Mesothelial cell of epicardium (in vitro differentiated cells): ENCODE measurements around the gene GPR183. TPM values are rescaled to one million over a fixed set of nuclear protein-coding genes. Genes with fewer than 3 reads are reported as not detected.

Experiments
- DNase-seq, 2 experiments: peaks; one replicate each; pipeline ENCODE4 v3.0.0; 2021; ENCODE audit warnings: low spot score in 2 of 2; ENCODE audit not compliant: unreplicated experiment in 2 of 2
- H3K27ac Mint-ChIP-seq: 2 replicates; pipeline ENCODE4 v1.8.0; 2021; ENCODE audit warnings: mixed read lengths
- H3K27me3 Mint-ChIP-seq: 2 replicates; pipeline ENCODE4 v1.8.0; 2021; ENCODE audit warnings: low read depth, mixed read lengths
- H3K36me3 Mint-ChIP-seq: 2 replicates; pipeline ENCODE4 v1.8.0; 2021; ENCODE audit warnings: mixed read lengths
- H3K4me1 Mint-ChIP-seq: 2 replicates; pipeline ENCODE4 v1.8.0; 2021; ENCODE audit warnings: mixed read lengths
- H3K4me3 Mint-ChIP-seq: 2 replicates; pipeline ENCODE4 v1.8.0; 2021; ENCODE audit warnings: mild to moderate bottlenecking, moderate library complexity, mixed read lengths
- H3K9me3 Mint-ChIP-seq: 2 replicates; pipeline ENCODE4 v1.8.0; 2021; ENCODE audit warnings: mixed read lengths
- CTCF ChIP-seq: fragments of 200-600 bp; sonication (generic); IDR thresholded peaks from one replicate; pipeline ENCODE4 v1.5.0; 2021; ENCODE audit warnings: antibody characterized with exemption; ENCODE audit not compliant: unreplicated experiment
- total RNA-seq: library from RNA; stranded (reverse); gene quantifications from 3 replicates; pipeline ENCODE4 v1.2.1, GENCODE V29; 2021

Gene GPR183
- total RNA-seq, 1 donor from 2014 or later, result 0.25 TPM

- Mint-ChIP-seq H3K4me3 (no peak overlapping the region), H3K4me1 (peaks cover 21% of the 10 kb centered on the region), H3K27ac (peak overlapping the region; percentile 43), H3K36me3 (peaks cover 15% of the 10 kb centered on the region), H3K27me3 (no peaks in the 10 kb centered on the region), H3K9me3 (no peaks in the 10 kb centered on the region)
- TF ChIP-seq CTCF, result no peak
- no peak for DNase-seq
Measured at GRCh38 chr13:99322297-99323103, 15.3 kb upstream of the GPR183 start.

GRCh38 chr13:99321709-99322108 lies 14.5 kb upstream of the GPR183 start:
- H3K4me3 Mint-ChIP-seq, result no peak overlapping the region
- no peaks in the 10 kb centered on the region for H3K9me3 Mint-ChIP-seq
- H3K27ac Mint-ChIP-seq, result no peak overlapping the region
- H3K27me3 Mint-ChIP-seq, result no peaks in the 10 kb centered on the region
- DNase-seq, result no peak
- peaks cover 21% of the 10 kb centered on the region for H3K4me1 Mint-ChIP-seq
- no peak for TF ChIP-seq CTCF
- H3K36me3 Mint-ChIP-seq, result peaks cover 16% of the 10 kb centered on the region

DNA sequence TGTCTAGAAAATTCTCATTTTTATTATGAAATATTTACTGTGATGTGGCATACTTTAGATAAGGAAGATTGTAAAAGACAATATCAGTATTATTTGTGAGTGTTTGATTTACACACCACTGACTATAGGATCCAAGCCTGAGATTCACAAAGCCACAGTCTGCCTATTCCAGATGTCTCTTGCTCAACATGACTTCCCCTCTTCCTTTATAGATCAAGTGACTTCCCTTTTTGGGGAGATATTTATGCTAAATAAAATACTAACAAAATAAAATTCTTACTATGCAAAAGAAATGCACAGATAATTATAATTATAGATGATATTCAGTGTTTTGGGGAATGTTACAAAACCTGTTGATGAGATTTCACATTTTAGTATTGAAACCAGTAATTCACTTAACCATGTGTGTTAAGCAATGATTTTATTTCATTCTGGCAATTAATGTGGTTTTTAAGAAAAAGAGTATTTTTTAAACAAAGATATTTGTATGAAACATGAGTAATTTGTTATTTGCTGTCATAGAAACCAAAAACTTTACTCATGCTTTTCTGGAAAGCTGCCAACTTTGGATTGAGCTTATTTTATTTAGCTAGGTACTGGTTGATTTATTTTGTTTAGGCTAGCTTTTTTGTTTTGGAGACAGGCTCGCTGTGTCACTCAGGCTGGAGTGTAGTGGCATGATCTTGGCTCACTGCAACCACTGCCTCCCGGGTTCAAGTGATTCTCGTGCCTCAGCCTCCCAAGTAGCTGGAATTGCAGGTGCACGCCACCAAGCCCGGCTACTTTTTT lies 13.7 kb upstream of the GPR183 start:
- no peak for DNase-seq
- no peaks in the 10 kb centered on the region for H3K9me3 Mint-ChIP-seq
- no peaks in the 10 kb centered on the region for H3K27me3 Mint-ChIP-seq
- TF ChIP-seq CTCF, result no peak
- peaks cover 22% of the 10 kb centered on the region for H3K36me3 Mint-ChIP-seq
- peaks cover 21% of the 10 kb centered on the region for H3K4me1 Mint-ChIP-seq
- H3K27ac Mint-ChIP-seq, result peak overlapping the region; percentile 56
- H3K4me3 Mint-ChIP-seq, result no peak overlapping the region

DNA sequence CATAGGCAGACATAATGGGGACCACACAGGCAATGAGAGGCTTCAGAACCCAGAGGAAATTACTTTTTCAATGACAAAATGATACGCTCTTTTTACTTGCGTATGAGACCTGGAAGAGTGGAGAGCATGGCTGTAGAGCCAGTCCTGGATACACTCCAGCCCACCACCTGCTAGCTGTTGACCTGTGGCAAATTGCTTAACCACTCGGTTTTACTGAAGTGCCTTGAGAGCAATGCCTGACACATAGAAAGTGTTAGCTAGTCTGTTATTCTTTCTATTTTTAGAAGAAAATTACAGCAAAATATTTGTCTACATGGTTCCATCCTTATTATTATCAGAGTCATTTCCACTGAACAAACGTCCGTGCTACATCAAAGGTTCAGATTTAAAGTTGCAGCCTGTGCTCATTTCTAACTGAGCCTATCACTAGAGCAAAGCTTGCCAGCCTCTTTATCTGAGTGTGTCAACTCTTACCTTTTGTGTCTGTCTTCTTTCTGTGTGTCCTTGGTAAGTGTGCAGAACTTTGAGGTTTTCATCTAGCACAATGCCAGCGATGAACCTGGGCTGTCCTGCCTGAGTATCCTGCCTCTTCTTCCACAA lies 9.6 kb upstream of the GPR183 start:
- Mint-ChIP-seq H3K36me3 (peaks cover 30% of the 10 kb centered on the region), H3K27me3 (no peaks in the 10 kb centered on the region), H3K27ac (no peak overlapping the region), H3K4me1 (peaks cover 4% of the 10 kb centered on the region), H3K4me3 (no peak overlapping the region), H3K9me3 (no peaks in the 10 kb centered on the region)
- no peak for TF ChIP-seq CTCF
- no peak for DNase-seq

DNA sequence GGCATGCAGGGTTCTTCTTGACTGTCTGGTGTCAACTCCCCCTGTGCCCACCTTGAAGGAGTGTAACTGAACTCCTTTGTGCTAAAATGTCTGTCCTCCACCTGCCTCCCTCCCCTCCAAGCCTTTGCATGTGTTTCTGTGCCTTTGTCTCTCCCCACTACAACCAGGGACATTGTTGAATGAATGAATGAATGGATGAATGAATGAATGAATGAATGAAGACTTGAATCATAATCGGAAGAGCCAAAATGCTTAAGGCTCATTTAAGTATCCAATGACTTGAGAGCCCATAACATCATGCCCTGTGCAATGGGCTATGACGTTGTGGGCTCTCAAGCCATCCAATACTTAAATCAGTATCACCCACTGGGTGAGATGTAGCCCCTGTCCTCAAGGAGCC lies 9.0 kb upstream of the GPR183 start:
- Mint-ChIP-seq H3K27ac (no peak overlapping the region), H3K27me3 (no peaks in the 10 kb centered on the region), H3K4me3 (no peak overlapping the region), H3K36me3 (peaks cover 30% of the 10 kb centered on the region), H3K9me3 (no peaks in the 10 kb centered on the region), H3K4me1 (peaks cover 2% of the 10 kb centered on the region)
- no peak for DNase-seq
- no peak for TF ChIP-seq CTCF
